GM19043 (cell line): ENCODE data around the gene LHX6.

Experiments used
- ATAC-seq: cut with Tn5 transposase; IDR thresholded peaks from one replicate; pipeline ENCODE4 v1.9.1; 2021; ENCODE audit warnings: low read depth; ENCODE audit not compliant: unreplicated experiment

Gene LHX6

DNA sequence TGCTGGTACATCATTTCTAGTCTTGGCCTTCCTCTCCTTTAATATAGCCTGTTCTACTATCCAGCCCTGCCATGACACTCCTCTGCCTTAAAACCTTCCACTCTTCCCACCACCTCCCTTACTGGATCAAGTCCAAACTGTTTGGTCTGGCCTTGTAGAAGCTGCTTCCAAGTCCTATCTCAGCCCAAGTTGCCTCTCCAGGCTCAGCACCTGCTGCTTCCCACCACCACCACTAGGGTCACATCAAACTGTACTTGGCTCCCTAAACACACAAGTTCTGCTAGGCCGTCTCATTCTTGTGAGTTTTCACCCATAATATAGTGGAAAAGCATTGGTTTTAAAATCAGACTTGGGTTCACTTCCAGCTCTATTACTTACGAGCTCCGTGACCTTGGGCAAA lies 70.6 kb downstream of the LHX6 start:
- ATAC-seq, result no peak

DNA sequence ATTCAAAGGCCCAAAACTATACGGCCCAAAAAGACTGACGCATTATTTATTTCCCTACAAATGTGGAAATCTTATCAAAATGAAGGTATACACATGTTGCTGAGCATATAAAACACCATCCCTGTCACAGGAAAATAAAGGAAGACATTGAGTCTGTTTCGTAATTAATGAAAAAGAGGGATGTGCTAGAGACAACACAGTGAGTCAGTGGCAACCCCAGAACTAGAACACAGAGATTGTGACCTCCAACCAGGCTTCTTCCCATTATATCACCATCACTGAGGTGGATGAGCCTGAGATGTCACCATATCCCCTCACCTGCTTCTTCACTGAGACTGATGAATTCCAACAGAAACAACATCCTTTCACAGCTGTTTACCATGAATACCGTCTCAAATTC lies 73.0 kb downstream of the LHX6 start:
- ATAC-seq, result no peak
